Activated CD8-positive, alpha-beta T cell treated with anti-CD3 and anti-CD28 coated beads for 36 hours (primary cell): ENCODE data around the gene EHMT1. TPM values are rescaled to one million over a fixed set of nuclear protein-coding genes. Genes with fewer than 3 reads are reported as not detected.

ENCODE experiments used
- ATAC-seq: fragments of 200-7000 bp; cut with Tn5 transposase; one replicate; pipeline ENCODE4 v1.10.0; 2021; ENCODE audit warnings: mild to moderate bottlenecking, moderate library complexity
- CTCF ChIA-PET: fragments of 350-600 bp; sonication (Branson Sonifier 250); formaldehyde crosslinking; loops from one replicate; lab custom pipeline; 2021; ENCODE audit warnings: antibody characterized with exemption; lab: Charles Lee
- POLR2A ChIA-PET: fragments of 350-600 bp; sonication (Branson Sonifier 250); formaldehyde crosslinking; loops from one replicate; lab custom pipeline; 2021; ENCODE audit warnings: antibody characterized with exemption; lab: Charles Lee
- DNase-seq: peaks from one replicate; pipeline ENCODE4 v3.0.0-alpha.2; 2020
- H3K27ac Mint-ChIP-seq: one replicate; pipeline ENCODE4 v1.8.0; 2021; ENCODE audit warnings: mild to moderate bottlenecking, mixed read lengths
- H3K27me3 Mint-ChIP-seq: one replicate; pipeline ENCODE4 v1.8.0; 2021; ENCODE audit warnings: mixed read lengths
- H3K36me3 Mint-ChIP-seq: one replicate; pipeline ENCODE4 v1.8.0; 2021; ENCODE audit warnings: low read depth, mixed read lengths
- H3K4me1 Mint-ChIP-seq: one replicate; pipeline ENCODE4 v1.8.0; 2021; ENCODE audit warnings: low read depth, mixed read lengths
- H3K4me3 Mint-ChIP-seq: one replicate; pipeline ENCODE4 v1.8.0; 2021; ENCODE audit warnings: mild to moderate bottlenecking, moderate library complexity, mixed read lengths
- H3K9me3 Mint-ChIP-seq: one replicate; pipeline ENCODE4 v1.8.0; 2021; ENCODE audit warnings: mixed read lengths
- CTCF ChIP-seq: fragments of 200-600 bp; IDR thresholded peaks from one replicate; pipeline ENCODE4 v1.8.0; 2022; ENCODE audit warnings: antibody characterized with exemption, mild to moderate bottlenecking
- intact Hi-C: fragments of 100-400 bp; cut with micrococcal nuclease; formaldehyde crosslinking; loops from one replicate; pipeline ENCODE4 v1.10.0; 2022
- total RNA-seq, 2 experiments: library from RNA; stranded (reverse); gene quantifications; one replicate each; pipeline ENCODE4 v1.2.3, GENCODE V29; 2021

The EHMT1 gene
- total RNA-seq, 2 experiments from 2014 or later, result 62.1 to 67.1 TPM

- Mint-ChIP-seq H3K9me3 (peaks cover 5% of the 10 kb centered on the region), H3K4me3 (no peak overlapping the region), H3K27ac (no peak overlapping the region), H3K27me3 (no peaks in the 10 kb centered on the region), H3K36me3 (peaks cover 76% of the 10 kb centered on the region), H3K4me1 (peaks cover 42% of the 10 kb centered on the region)
- intact Hi-C loops, result loop anchor here (10.0 kb wide), 1 partner anchor 81 kb away; no protein-coding TSS in a partner anchor
- TF ChIP-seq CTCF, result no peak
- ATAC-seq, result no peak
- ChIA-PET CTCF (interaction anchor here (1.4 kb wide), 1 partner anchor 12 kb away, joined by 3 read pairs; no protein-coding TSS in a partner anchor), POLR2A (no interaction called here)
- DNase-seq, result no peak
Observed at GRCh38 chr9:137756045-137756744, 137.4 kb downstream of the EHMT1 start.

- ChIA-PET CTCF (interaction anchor here (0.7 to 1.4 kb wide), 2 partner anchors 13 to 84 kb away, joined by 3 to 4 read pairs; no protein-coding TSS in a partner anchor), POLR2A (no interaction called here)
- no peak for ATAC-seq
- Mint-ChIP-seq H3K36me3 (peaks cover 74% of the 10 kb centered on the region), H3K27me3 (no peaks in the 10 kb centered on the region), H3K4me3 (no peak overlapping the region), H3K4me1 (peaks cover 42% of the 10 kb centered on the region), H3K27ac (peak overlapping the region; percentile 71), H3K9me3 (peaks cover 5% of the 10 kb centered on the region)
- TF ChIP-seq CTCF, result no peak
- intact Hi-C loops, result loop anchor here (10.0 kb wide), 1 partner anchor 82 kb away; no protein-coding TSS in a partner anchor
- no peak for DNase-seq
Observed at GRCh38 chr9:137757139-137757538, 138.3 kb downstream of the EHMT1 start.

DNA sequence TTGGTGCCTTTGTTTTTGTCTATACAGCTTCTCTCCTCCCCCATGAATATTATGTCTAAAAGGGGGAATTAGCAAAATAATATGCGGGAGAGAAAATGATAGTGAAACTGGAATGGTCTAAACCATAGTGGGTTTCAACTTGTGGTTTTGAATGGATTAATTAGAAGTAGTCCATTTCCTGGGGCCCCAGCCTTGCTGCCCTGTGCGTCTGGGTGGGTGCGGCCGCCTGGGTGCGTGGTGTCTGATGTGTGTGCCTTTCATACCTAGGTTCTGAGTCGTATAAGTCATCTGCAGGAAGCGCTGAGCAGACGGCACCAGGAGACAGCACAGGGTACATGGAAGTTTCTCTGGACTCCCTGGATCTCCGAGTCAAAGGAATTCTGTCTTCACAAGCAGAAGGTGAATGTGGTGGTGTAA is 138.8 kb downstream of the EHMT1 start:
- H3K4me1 Mint-ChIP-seq, result peaks cover 42% of the 10 kb centered on the region
- ChIA-PET CTCF (interaction anchor here (0.7 to 1.4 kb wide), 3 partner anchors 13 to 85 kb away, joined by 3 to 4 read pairs (median 3); no protein-coding TSS in a partner anchor), POLR2A (no interaction called here)
- H3K36me3 Mint-ChIP-seq, result peaks cover 74% of the 10 kb centered on the region
- intact Hi-C loops, result loop anchor here (10.0 kb wide), 1 partner anchor 83 kb away; no protein-coding TSS in a partner anchor
- peak overlapping the region; percentile 71 for H3K27ac Mint-ChIP-seq
- no peak for TF ChIP-seq CTCF
- H3K9me3 Mint-ChIP-seq, result peaks cover 5% of the 10 kb centered on the region
- H3K4me3 Mint-ChIP-seq, result no peak overlapping the region
- H3K27me3 Mint-ChIP-seq, result no peaks in the 10 kb centered on the region
- ATAC-seq, result peak; percentile 81
- peak; percentile 71 for DNase-seq

DNA sequence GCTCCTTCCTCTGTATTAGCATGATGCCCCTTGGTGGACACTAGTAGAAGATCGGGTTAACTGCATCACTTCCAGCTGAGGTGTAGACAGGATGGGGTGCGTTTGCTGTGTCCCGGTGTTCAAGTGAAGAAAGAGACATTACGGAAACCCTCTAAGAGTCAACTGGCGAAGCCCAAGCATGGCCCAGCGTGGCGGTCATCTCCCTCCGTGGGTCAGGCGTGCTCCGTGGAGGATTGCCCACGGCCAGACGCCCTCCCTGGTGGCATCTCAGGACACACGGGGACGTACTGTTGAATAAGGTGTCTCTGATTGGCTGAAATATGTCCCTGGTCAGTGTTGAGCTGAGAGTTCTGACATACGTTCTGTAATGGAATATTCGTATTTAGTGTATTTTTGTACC is 139.3 kb downstream of the EHMT1 start:
- H3K27me3 Mint-ChIP-seq, result no peaks in the 10 kb centered on the region
- no peak for DNase-seq
- ChIA-PET CTCF (interaction anchor here (0.7 kb wide), 1 partner anchor 85 kb away, joined by 3 read pairs; no protein-coding TSS in a partner anchor), POLR2A (interaction anchor here (0.6 kb wide), 1 partner anchor 28 kb away, joined by 3 read pairs; no protein-coding TSS in a partner anchor)
- peaks cover 40% of the 10 kb centered on the region for H3K4me1 Mint-ChIP-seq
- no peak for ATAC-seq
- H3K27ac Mint-ChIP-seq, result peak overlapping the region; percentile 71
- H3K9me3 Mint-ChIP-seq, result peaks cover 5% of the 10 kb centered on the region
- H3K4me3 Mint-ChIP-seq, result no peak overlapping the region
- TF ChIP-seq CTCF, result no peak
- intact Hi-C loops, result loop anchor here (10.0 kb wide), 1 partner anchor 83 kb away; no protein-coding TSS in a partner anchor
- H3K36me3 Mint-ChIP-seq, result peaks cover 74% of the 10 kb centered on the region

DNA sequence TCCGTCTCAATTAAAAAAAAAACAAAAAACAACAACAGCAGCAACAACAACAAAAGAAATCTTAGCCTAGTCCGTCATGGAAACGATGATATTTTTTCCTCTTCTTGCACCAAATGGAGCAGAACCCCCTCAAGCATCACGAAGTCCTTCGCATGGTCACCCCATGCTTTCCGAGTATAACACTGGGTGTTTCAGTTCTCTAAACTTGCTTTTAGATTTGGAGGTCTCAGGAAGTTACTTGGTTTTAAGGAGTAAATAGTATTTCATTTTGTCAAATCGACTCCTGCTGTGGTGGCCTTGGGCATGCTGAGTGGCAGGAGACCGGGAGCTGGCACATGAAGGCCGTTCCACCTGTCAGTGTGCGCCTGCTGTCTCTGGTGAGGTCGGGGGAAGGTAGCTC is 140.3 kb downstream of the EHMT1 start:
- Mint-ChIP-seq H3K4me1 (peaks cover 40% of the 10 kb centered on the region), H3K27me3 (no peaks in the 10 kb centered on the region), H3K27ac (peak overlapping the region; percentile 70), H3K4me3 (no peak overlapping the region), H3K36me3 (peaks cover 70% of the 10 kb centered on the region), H3K9me3 (peaks cover 5% of the 10 kb centered on the region)
- intact Hi-C loops, result loop anchor here (10.0 kb wide), 1 partner anchor 84 kb away; no protein-coding TSS in a partner anchor
- ChIA-PET POLR2A (no interaction called here), CTCF (no interaction called here)
- no peak for DNase-seq
- TF ChIP-seq CTCF, result no peak
- ATAC-seq, result no peak
